Activated CD8-positive, alpha-beta memory T cell treated with anti-CD3 and anti-CD28 coated beads for 1 hour (primary cell): Measurements from ENCODE around the gene CALHM5.
"Not testable (repeated sequence)": the region's sequence is repeated elsewhere in the genome, so short reads cannot be mapped to it uniquely, and the experiment has no call there.

Experiments
- DNase-seq, 2 donors: peaks; one replicate each; pipeline ENCODE4 v3.0.0-alpha.2; 2020; ENCODE audit warnings: low read depth in 1 of 2; ENCODE audit errors: extremely low read depth in 1 of 2

The CALHM5 gene

GRCh38 chr6:116511424-116512110 is at the start of gene CALHM5:
TSS of gene CALHM5 (plus strand) at chr6:116511639. CDS start at chr6:116511697, 58 bp downstream.
- no peak for DNase-seq

GRCh38 chr6:116461932-116462885 is 49.2 kb upstream of the CALHM5 start:
- peak in 1 of 2 donors; percentile 3 for DNase-seq

- DNase-seq = no peak
These were observed 48.1 kb upstream of the CALHM5 start for GRCh38 chr6:116463301-116463700.

- DNase-seq = no peak
These were observed 46.2 kb upstream of the CALHM5 start for GRCh38 chr6:116465246-116465645.

- no peak for DNase-seq
These were observed 44.3 kb upstream of the CALHM5 start for GRCh38 chr6:116467096-116467495.

GRCh38 chr6:116467514-116467913 is 43.9 kb upstream of the CALHM5 start:
- DNase-seq = no peak

GRCh38 chr6:116468293-116468692 is 43.1 kb upstream of the CALHM5 start:
- no peak for DNase-seq

- DNase-seq = no peak
These were observed 39.9 kb upstream of the CALHM5 start for GRCh38 chr6:116471531-116471930.

GRCh38 chr6:116472706-116473105 is 38.7 kb upstream of the CALHM5 start:
- no peak for DNase-seq

- DNase-seq = no peak
These were observed 36.3 kb upstream of the CALHM5 start for GRCh38 chr6:116475141-116475540.

GRCh38 chr6:116476002-116476678 is 35.3 kb upstream of the CALHM5 start:
- DNase-seq = no peak

- DNase-seq = no peak
These were observed 28.7 kb upstream of the CALHM5 start for GRCh38 chr6:116482780-116483179.

- DNase-seq = no peak
These were observed 27.8 kb upstream of the CALHM5 start for GRCh38 chr6:116483616-116484015.

- DNase-seq = no peak
These were observed 25.8 kb upstream of the CALHM5 start for GRCh38 chr6:116485559-116486184.

- DNase-seq = no peak
These were observed 19.7 kb upstream of the CALHM5 start for GRCh38 chr6:116491610-116492330.

- no peak for DNase-seq
These were observed 18.9 kb upstream of the CALHM5 start for GRCh38 chr6:116492331-116493067.

GRCh38 chr6:116495161-116495560 is 16.3 kb upstream of the CALHM5 start:
- DNase-seq = not testable (repeated sequence)

- no peak for DNase-seq
These were observed 14.2 kb upstream of the CALHM5 start for GRCh38 chr6:116497113-116497676.

GRCh38 chr6:116500969-116501433 is 10.4 kb upstream of the CALHM5 start:
- DNase-seq = no peak
